Measurements from ENCODE around the gene CARD11.

- TF ChIP-seq CTCF (IDR thresholded peaks at IDR 0.05) = no peak
- no peak for TF ChIP-seq EZH2 (IDR thresholded peaks at IDR 0.05; ENCODE audit: borderline replicate concordance, insufficient read depth, low read depth, low read length, poor library complexity, severe bottlenecking)
These were observed 36.0 kb downstream of the CARD11 start for GRCh38 chr7:3007696-3008095.
